HG03135 (cell line): ENCODE results near the gene PLA2G4E.

ENCODE experiments used
- ATAC-seq: cut with Tn5 transposase; IDR thresholded peaks from one replicate; pipeline ENCODE4 v1.9.1; 2021; ENCODE audit warnings: mild to moderate bottlenecking, moderate library complexity; ENCODE audit not compliant: unreplicated experiment

Gene PLA2G4E

GRCh38 chr15:42024303-42024702 is 3.5 kb upstream of the PLA2G4E start:
- ATAC-seq, result no peak

GRCh38 chr15:42021593-42021992 is 751 bp upstream of the PLA2G4E start:
- no peak for ATAC-seq

- no peak for ATAC-seq
These were observed 2.3 kb downstream of the PLA2G4E start for GRCh38 chr15:42018306-42019224.

GRCh38 chr15:42016971-42017370 is 3.9 kb downstream of the PLA2G4E start:
- no peak for ATAC-seq

GRCh38 chr15:42014406-42014805 is 6.4 kb downstream of the PLA2G4E start:
- no peak for ATAC-seq

GRCh38 chr15:42012928-42013482 is 7.8 kb downstream of the PLA2G4E start:
- ATAC-seq, result no peak

GRCh38 chr15:42012241-42012640 is 8.6 kb downstream of the PLA2G4E start:
- ATAC-seq, result no peak

GRCh38 chr15:42011074-42011473 is 9.8 kb downstream of the PLA2G4E start:
- no peak for ATAC-seq

GRCh38 chr15:42010434-42010833 is 10.4 kb downstream of the PLA2G4E start:
- peak; percentile 87 for ATAC-seq

- no peak for ATAC-seq
These were observed 11.4 kb downstream of the PLA2G4E start for GRCh38 chr15:42009474-42009873.

GRCh38 chr15:42009022-42009421 is 11.8 kb downstream of the PLA2G4E start:
- no peak for ATAC-seq

GRCh38 chr15:42007386-42007785 is 13.5 kb downstream of the PLA2G4E start:
- no peak for ATAC-seq

GRCh38 chr15:42002333-42002732 is 18.5 kb downstream of the PLA2G4E start:
- no peak for ATAC-seq

GRCh38 chr15:42001236-42001635 is 19.6 kb downstream of the PLA2G4E start:
- ATAC-seq, result no peak

GRCh38 chr15:41999290-42000285 is 21.3 kb downstream of the PLA2G4E start:
- ATAC-seq, result no peak

- ATAC-seq, result no peak
These were observed 23.0 kb downstream of the PLA2G4E start for GRCh38 chr15:41997845-41998244.

- ATAC-seq, result no peak
These were observed 23.8 kb downstream of the PLA2G4E start for GRCh38 chr15:41996921-41997592.

- no peak for ATAC-seq
These were observed 24.5 kb downstream of the PLA2G4E start for GRCh38 chr15:41996376-41996775.

GRCh38 chr15:41995476-41995855 is 25.4 kb downstream of the PLA2G4E start:
- ATAC-seq, result no peak

GRCh38 chr15:41994772-41995475 is 25.9 kb downstream of the PLA2G4E start:
- no peak for ATAC-seq
